HCT116 (cell line): ENCODE measurements around the gene KIF13A. TPM values are rescaled to one million over a fixed set of nuclear protein-coding genes. Genes with fewer than 3 reads are reported as not detected.
A peak's percentile ranks its signal among the peaks of the same experiment; 100 is the strongest.

Experiments used
- ATAC-seq: fragments of 200-7000 bp; cut with Tn5 transposase; 2 replicates; pipeline ENCODE4 v1.9.1; 2020; ENCODE audit warnings: mild to moderate bottlenecking, moderate library complexity
- BruUV-seq: library from RNA; stranded (reverse); fragments of 400-500 nt; replicated peaks from 2 replicates; lab custom pipeline; 2021; lab: Mats Ljungman, UMichigan
- CTCF ChIA-PET: fragments of 300-600 bp; sonication (Branson Sonifier 250); formaldehyde crosslinking; loops from one replicate; lab custom pipeline; 2021; ENCODE audit warnings: antibody characterized with exemption; lab: Charles Lee
- POLR2A ChIA-PET: fragments of 300-600, 350-600 bp; sonication (Branson Sonifier 250); formaldehyde crosslinking; loops from one replicate; lab custom pipeline; 2021; ENCODE audit warnings: antibody characterized with exemption; lab: Charles Lee
- RAD21 ChIA-PET, 2 experiments: fragments of 300-600 bp; sonication (Branson Sonifier 250); formaldehyde crosslinking; loops; one replicate each; lab custom pipeline; 2023; ENCODE audit warnings: low total read pairs in 2 of 2; ENCODE audit not compliant: uncharacterized antibody in 2 of 2, unreplicated experiment in 2 of 2, low non-redundant PET in 1 of 2; lab: Charles Lee
- DNase-seq: peaks from one replicate; pipeline ENCODE4 v3.0.0-alpha.2; 2010; ENCODE audit warnings: low read depth, low spot score
- H2AFZ ChIP-seq: fragments of 200-600 bp; shearing (Covaris generic), sonication (generic); 2 replicates; pipeline ENCODE4 v1.6.1; 2017; ENCODE audit warnings: low read depth, mixed run types, mixed read lengths, antibody characterized with exemption, low read length; ENCODE audit not compliant: poor library complexity, severe bottlenecking
- H3K27ac ChIP-seq: 2 replicates; pipeline ENCODE4 v1.5.1; 2012; ENCODE audit warnings: low read depth, low read length
- H3K27me3 ChIP-seq: fragments of 200-600 bp; sonication (generic); 2 replicates; pipeline ENCODE4 v1.6.1; 2016; ENCODE audit warnings: mixed run types, low read length, mixed read lengths; ENCODE audit not compliant: insufficient read depth
- H3K36me3 ChIP-seq, 2 experiments: fragments of 200-500 bp in 1 of 2; fragments of 200-600 bp in 1 of 2; sonication (Bioruptor generic) in 1 of 2; sonication (generic) in 1 of 2; 2 replicates each; pipeline versions ENCODE4 v1.5.1 to v1.6.1; 2014 to 2016; ENCODE audit warnings: low read length in 2 of 2, inconsistent platforms in 1 of 2, mixed read lengths in 1 of 2, mixed run types in 1 of 2; ENCODE audit not compliant: insufficient read depth in 2 of 2, control insufficient read depth in 1 of 2
- H3K4me1 ChIP-seq, 2 experiments: fragments of 200-600 bp in 1 of 2; sonication (generic) in 1 of 2; 2 replicates each; pipeline versions ENCODE4 v1.5.1 to v1.6.1; 2012 to 2017; ENCODE audit warnings: low read length in 2 of 2, inconsistent platforms in 1 of 2, mild to moderate bottlenecking in 1 of 2, mixed read lengths in 1 of 2, mixed run types in 1 of 2, moderate library complexity in 1 of 2; ENCODE audit not compliant: insufficient read depth in 2 of 2, control insufficient read depth in 1 of 2
- H3K4me2 ChIP-seq: fragments of 200-600 bp; sonication (generic); 2 replicates; pipeline ENCODE4 v1.6.1; 2017; ENCODE audit warnings: mixed run types, low read length, mixed read lengths
- H3K4me3 ChIP-seq, 2 experiments: fragments of 200-600 bp in 1 of 2; sonication (generic) in 1 of 2; replicated peaks in 1 of 2; 2 replicates each; pipeline ENCODE4 v1.5.1; 2011 to 2016; ENCODE audit warnings: low read length in 2 of 2, control low read depth in 1 of 2, low read depth in 1 of 2, mild to moderate bottlenecking in 1 of 2, mixed read lengths in 1 of 2, mixed run types in 1 of 2
- H3K79me2 ChIP-seq: fragments of 200-600 bp; sonication (generic); 2 replicates; pipeline ENCODE4 v1.6.1; 2017; ENCODE audit warnings: mild to moderate bottlenecking, mixed run types, low read length, moderate library complexity, mixed read lengths; ENCODE audit not compliant: insufficient read depth
- H3K9ac ChIP-seq: fragments of 200-600 bp; sonication (generic); 2 replicates; pipeline ENCODE4 v1.6.1; 2016; ENCODE audit warnings: low read length, mixed read lengths
- H3K9me2 ChIP-seq: fragments of 200-600 bp; sonication (generic), shearing (Covaris generic); 2 replicates; pipeline ENCODE4 v1.6.1; 2017; ENCODE audit warnings: mixed run types, mild to moderate bottlenecking, moderate library complexity; ENCODE audit not compliant: insufficient read depth
- H3K9me3 ChIP-seq, 2 experiments: fragments of 200-500 bp in 1 of 2; fragments of 200-600 bp in 1 of 2; sonication (Bioruptor generic) in 1 of 2; sonication (generic) in 1 of 2; 2 replicates each; pipeline ENCODE4 v1.6.1; 2014 to 2017; ENCODE audit warnings: low read length in 2 of 2, mixed read lengths in 2 of 2, inconsistent platforms in 1 of 2, low read depth in 1 of 2, mild to moderate bottlenecking in 1 of 2, mixed run types in 1 of 2, moderate library complexity in 1 of 2; ENCODE audit not compliant: control insufficient read depth in 1 of 2, insufficient read depth in 1 of 2
- H4K20me1 ChIP-seq: fragments of 200-600 bp; sonication (generic), shearing (Covaris generic); 2 replicates; pipeline ENCODE4 v1.6.1; 2017; ENCODE audit warnings: mixed run types, mild to moderate bottlenecking, moderate library complexity; ENCODE audit not compliant: insufficient read depth
- CBX3 ChIP-seq: IDR thresholded peaks from 2 replicates; pipeline ENCODE4 v1.6.1; 2012; ENCODE audit warnings: low read depth
- CEBPB ChIP-seq: IDR thresholded peaks from 2 replicates; pipeline ENCODE4 v1.6.1; 2012; ENCODE audit warnings: low read depth
- EGR1 ChIP-seq: IDR thresholded peaks from 2 replicates; pipeline ENCODE4 v1.6.1; 2012; ENCODE audit warnings: low read depth
- EZH2phosphoT487 ChIP-seq: fragments of 200-600 bp; IDR thresholded peaks from 2 replicates; pipeline ENCODE4 v1.6.1; 2018; ENCODE audit warnings: antibody characterized with exemption, borderline replicate concordance
- FOSL1 ChIP-seq: IDR thresholded peaks from 2 replicates; pipeline ENCODE4 v1.6.1; 2012; ENCODE audit warnings: low read depth
- JUND ChIP-seq: IDR thresholded peaks from 2 replicates; pipeline ENCODE4 v1.6.1; 2012
- POLR2A ChIP-seq: IDR thresholded peaks from 2 replicates; pipeline ENCODE4 v1.7.0; 2011; ENCODE audit warnings: borderline replicate concordance; ENCODE audit not compliant: insufficient read depth, insufficient read length; ENCODE audit errors: extremely low read depth
- POLR2AphosphoS5 ChIP-seq: IDR thresholded peaks from 2 replicates; pipeline ENCODE4 v1.6.1; 2011; ENCODE audit warnings: mild to moderate bottlenecking, low read depth, low read length, moderate library complexity
- SIN3A ChIP-seq: IDR thresholded peaks from 2 replicates; pipeline ENCODE4 v1.6.1; 2012; ENCODE audit warnings: low read depth
- SP1 ChIP-seq: IDR thresholded peaks from 2 replicates; pipeline ENCODE4 v1.6.1; 2012; ENCODE audit warnings: low read depth
- intact Hi-C: fragments of 100-400 bp; cut with micrococcal nuclease; formaldehyde crosslinking; loops from 2 replicates; pipeline ENCODE4 v1.10.0; 2022
- total RNA-seq: library from RNA; stranded (reverse); gene quantifications from one replicate; pipeline ENCODE4 v1.2.1, GENCODE V29; 2021; ENCODE audit not compliant: unreplicated experiment
- TF ChIP-seq, protein P1 (sequence below), 3 experiments: fragments of 200-600 bp in 1 of 3; sonication (generic) in 1 of 3; IDR thresholded peaks in 2 of 3; conservative IDR thresholded peaks in 1 of 3; 2 replicates each; pipeline ENCODE4 v1.5.1; 2012 to 2017; ENCODE audit warnings: low read depth in 2 of 3, low read length in 2 of 3, antibody characterized with exemption in 1 of 3, borderline replicate concordance in 1 of 3, control low read depth in 1 of 3, mild to moderate bottlenecking in 1 of 3, mixed read lengths in 1 of 3, mixed run types in 1 of 3, moderate library complexity in 1 of 3; ENCODE audit not compliant: insufficient read depth in 1 of 3
- TF ChIP-seq, protein P2 (sequence below): IDR thresholded peaks from 2 replicates; pipeline ENCODE4 v1.6.1; 2012

The KIF13A gene
- total RNA-seq, 1 experiment from 2014 or later = 23.1 TPM

DNA sequence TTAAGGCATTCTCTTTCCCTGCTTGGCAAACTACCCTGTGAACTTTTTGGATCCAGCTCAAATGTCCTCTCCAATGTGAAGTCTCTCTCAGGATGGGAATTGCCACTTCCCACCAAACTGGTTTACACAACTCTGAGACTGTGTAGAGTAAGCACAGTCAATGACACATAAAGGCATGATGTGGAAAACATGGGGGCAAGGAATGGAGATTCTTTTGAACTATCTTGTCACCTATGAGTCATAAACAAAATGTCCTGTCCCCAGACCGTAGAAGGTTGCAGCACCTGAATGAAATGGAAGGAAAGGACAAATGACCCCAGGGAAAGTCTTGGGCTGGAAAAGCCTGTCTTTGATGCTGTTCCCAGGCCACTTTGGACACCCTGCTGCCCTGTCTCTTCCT, 11.0 kb upstream of the KIF13A start:
- Histone ChIP-seq H3K4me1 (peaks cover 0 to 11% of the 10 kb centered on the region in 2 experiments; a peak in 2 of 4 replicates), H3K4me3 (peak overlapping the region in 1 of 2 experiments; percentile 3; a peak in 1 of 4 replicates), H3K27ac (no peak overlapping the region), H3K36me3 (no peaks in the 10 kb centered on the region), H3K9me3 (no peaks in the 10 kb centered on the region), H2AFZ (no peak overlapping the region), H3K79me2 (no peaks in the 10 kb centered on the region), H4K20me1 (no peaks in the 10 kb centered on the region), H3K4me2 (peak overlapping the region; percentile 33), H3K9me2 (no peaks in the 10 kb centered on the region), H3K27me3 (no peaks in the 10 kb centered on the region), H3K9ac (no peak overlapping the region)
- ChIA-PET CTCF (no interaction called here), POLR2A (no interaction called here), RAD21 (no interaction called here)
- no peak for DNase-seq
- intact Hi-C loops = no loop called here
- TF ChIP-seq SIN3A (no peak), POLR2AphosphoS5 (no peak), FOSL1 (peak; percentile 73; the same call in 1 of the 2 replicates), EZH2phosphoT487 (no peak), POLR2A (no peak), CEBPB (peak; percentile 52), JUND (peak; percentile 79), SP1 (peak; percentile 53), CBX3 (0 out of 2 replicates have a peak, but pooled peaks have one; percentile 43), EGR1 (no peak)
- TF ChIP-seq, protein P1, sequence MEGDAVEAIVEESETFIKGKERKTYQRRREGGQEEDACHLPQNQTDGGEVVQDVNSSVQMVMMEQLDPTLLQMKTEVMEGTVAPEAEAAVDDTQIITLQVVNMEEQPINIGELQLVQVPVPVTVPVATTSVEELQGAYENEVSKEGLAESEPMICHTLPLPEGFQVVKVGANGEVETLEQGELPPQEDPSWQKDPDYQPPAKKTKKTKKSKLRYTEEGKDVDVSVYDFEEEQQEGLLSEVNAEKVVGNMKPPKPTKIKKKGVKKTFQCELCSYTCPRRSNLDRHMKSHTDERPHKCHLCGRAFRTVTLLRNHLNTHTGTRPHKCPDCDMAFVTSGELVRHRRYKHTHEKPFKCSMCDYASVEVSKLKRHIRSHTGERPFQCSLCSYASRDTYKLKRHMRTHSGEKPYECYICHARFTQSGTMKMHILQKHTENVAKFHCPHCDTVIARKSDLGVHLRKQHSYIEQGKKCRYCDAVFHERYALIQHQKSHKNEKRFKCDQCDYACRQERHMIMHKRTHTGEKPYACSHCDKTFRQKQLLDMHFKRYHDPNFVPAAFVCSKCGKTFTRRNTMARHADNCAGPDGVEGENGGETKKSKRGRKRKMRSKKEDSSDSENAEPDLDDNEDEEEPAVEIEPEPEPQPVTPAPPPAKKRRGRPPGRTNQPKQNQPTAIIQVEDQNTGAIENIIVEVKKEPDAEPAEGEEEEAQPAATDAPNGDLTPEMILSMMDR (IDR thresholded peaks at IDR 0.05 in 2 of 3, conservative IDR thresholded peaks at IDR 0.05 in 1 of 3; ENCODE audit: borderline replicate concordance in 1 of 3, insufficient read depth in 1 of 3, low read depth in 2 of 3, low read length in 2 of 3) = no peak
- TF ChIP-seq, protein P2, sequence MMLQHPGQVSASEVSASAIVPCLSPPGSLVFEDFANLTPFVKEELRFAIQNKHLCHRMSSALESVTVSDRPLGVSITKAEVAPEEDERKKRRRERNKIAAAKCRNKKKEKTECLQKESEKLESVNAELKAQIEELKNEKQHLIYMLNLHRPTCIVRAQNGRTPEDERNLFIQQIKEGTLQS = no peak
- no TSS peak for BruUV-seq
- peak; percentile 70 for ATAC-seq
